Activated T-cell treated with anti-CD3 and anti-CD28 coated beads for 24 hours (primary cell): Measurements from ENCODE around the gene CDKL1.

Source experiments
- DNase-seq: peaks from one replicate; pipeline ENCODE4 v3.0.0-alpha.2; 2020; ENCODE audit warnings: low read depth

CDKL1 gene

DNA sequence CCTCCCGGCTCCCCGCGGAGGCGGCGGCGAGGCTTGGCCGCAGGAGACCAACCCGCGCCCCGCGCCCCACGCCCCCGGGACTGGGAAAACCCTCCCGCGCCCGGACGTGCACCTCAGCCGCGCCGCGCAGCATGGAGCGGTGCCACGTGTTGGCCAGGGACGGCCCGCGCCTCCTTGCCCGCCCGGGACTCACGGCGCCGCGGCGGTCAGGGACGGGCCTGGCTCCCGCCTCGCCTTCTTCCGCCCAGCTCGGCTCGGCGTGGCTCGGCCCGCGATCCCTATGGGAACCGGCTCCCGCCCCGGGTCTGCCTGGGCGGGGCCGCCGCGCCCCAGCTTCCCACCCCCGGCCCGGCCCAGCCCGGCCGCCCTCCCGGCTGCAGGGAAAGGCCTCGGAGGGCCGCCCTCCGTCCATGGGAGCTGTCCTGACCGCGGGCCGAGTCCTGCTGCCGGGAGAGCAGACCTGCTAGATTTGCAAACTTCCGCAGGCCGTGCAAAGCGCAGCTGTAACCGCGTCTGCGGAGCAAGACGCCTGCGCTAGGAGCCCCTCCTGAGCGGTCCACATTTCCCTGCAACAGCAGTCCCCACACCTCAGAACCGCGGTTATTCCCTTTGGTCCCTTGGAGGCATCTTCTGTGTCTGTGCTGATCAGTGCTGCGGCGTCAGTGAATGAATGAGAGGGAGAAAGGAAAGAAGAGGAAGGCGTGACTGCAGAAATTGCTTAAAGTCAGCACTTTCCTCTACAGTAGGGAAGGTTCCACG lies at the start of gene CDKL1:
Gene CDKL1 (minus strand): TSS at position 251 of the 759 bp plus-strand sequence. CDS start 1,013 bp downstream, outside the sequence.
- peak; percentile 30 for DNase-seq

DNA sequence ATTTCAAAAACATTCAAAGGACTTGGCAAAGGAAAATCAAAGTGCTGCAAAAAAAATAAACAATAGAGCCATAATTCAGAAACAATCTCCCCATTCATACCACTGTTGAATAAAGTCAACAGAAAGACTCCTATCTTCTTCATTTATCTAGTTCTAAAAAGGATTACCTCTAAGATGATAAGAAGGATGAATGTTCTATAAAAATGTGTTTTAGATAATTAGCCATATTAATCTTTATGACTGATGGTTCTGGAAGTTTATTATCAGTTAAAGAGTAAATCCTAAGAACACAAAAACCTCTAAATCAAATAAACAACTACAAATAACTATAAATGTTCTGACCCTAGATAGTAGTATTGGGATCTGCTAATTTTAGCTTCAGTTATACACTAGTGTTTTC lies 37.8 kb upstream of the CDKL1 start:
- no peak for DNase-seq

DNA sequence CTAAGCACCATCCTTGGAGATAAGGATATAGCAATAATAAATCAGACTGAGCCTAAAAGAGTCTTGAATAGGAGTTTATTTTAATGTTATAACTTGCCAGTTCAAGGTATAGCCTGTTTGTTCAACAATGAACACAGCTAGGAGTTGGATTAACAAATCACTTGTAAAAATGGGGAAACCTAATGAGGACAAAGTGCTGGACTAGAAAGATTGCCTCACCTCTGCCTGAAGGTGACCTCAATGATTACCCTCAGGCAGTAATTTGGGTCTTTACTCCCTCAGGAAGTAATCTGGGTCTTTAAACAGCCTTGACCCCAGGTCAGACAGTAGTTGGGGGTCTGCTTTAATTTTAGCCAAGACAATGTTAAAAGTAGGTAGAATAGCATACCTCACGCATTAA lies 35.5 kb upstream of the CDKL1 start:
- DNase-seq = no peak

DNA sequence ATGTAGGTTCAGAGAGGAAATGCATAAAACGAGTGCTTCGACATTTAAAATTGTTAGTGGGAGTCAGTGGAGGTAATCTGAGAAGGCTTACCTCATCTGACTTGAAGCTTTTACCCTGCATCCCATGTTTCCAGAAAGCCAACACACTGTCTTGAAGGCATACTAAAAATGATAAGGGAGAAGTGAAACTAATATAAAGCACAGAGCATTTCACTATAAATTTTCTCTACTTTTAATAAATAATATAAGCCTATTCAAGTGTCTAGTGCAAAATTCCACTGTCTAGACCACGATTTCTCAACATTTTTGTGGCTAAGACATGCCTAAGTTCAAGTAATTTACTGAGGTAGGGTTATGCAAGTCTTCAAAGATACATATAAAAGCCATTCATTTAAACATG lies 29.1 kb upstream of the CDKL1 start:
- no peak for DNase-seq

DNA sequence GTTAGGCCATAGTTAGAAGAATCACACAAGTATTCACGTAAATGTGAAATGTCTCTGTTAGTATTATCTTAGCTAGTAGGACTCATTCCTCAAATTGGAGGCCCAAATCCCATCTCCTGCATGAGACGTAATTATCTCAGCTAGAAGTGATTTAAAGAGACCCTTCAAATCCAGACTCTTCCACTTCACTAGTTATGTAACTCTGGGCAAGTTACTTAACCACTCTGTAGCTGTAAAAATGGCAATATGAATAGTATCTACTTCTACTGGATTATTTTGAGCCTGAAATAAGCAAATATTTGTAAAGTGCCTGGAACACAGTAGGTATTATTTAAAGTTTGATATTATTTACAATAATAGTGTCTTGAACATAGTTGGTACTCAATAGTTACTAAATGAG lies 28.4 kb upstream of the CDKL1 start:
- no peak for DNase-seq

DNA sequence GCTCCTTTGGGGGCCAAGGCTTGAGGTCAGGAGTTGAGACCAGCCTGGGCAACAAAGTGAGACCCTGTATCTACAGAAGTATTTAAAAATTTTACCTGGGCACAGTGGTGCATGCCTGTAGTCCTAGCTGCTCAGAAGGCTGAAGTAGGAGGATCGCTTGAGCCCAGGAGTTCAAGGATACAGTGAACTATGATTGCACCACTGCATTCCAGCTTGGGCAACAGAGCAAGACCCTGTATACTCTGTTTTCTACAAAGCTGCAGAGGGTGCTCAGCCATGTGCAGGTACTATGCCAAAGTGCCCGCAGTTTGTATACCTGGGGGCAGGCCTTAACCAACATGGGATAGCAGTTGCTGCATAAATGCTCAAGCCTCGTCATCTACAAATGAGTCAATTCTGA lies 26.8 kb upstream of the CDKL1 start:
- no peak for DNase-seq

DNA sequence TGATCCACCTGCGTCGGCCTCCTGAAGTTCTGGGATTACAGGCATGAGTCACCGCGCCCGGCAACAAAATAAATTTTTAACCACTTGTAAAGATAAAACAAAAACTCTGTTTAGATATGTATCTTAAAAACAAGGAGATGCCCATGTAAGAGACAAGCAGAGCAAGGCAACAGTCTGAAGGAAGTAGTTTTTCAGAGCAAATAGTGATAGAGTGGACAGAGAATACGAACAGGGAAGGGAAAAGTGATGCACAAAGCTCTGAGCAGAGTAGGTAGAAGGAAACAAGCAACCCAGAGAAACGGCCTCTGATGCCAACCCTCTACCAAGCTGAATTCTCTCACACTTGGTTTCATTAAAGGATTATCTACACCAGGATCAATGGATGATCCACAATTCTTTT lies 24.8 kb upstream of the CDKL1 start:
- DNase-seq = no peak

DNA sequence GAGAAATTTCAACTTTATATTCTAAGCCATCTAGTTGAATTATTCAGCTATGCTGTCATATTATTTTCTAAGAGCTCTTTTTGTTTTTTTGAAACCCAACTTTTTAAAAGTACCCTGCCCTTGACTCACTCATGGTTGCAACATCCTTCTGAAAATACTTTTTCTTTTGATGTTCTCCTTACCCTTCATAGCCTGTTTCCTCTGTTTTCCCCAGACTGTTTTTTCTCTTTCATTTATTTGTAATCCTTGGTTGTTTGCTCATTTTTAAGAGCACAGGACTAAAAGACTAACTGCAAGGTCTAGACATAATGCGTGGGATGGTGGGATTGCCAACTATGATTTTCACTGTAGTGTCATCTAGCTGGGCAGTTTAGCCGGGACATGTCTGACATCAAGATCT lies 21.2 kb upstream of the CDKL1 start:
- no peak for DNase-seq

DNA sequence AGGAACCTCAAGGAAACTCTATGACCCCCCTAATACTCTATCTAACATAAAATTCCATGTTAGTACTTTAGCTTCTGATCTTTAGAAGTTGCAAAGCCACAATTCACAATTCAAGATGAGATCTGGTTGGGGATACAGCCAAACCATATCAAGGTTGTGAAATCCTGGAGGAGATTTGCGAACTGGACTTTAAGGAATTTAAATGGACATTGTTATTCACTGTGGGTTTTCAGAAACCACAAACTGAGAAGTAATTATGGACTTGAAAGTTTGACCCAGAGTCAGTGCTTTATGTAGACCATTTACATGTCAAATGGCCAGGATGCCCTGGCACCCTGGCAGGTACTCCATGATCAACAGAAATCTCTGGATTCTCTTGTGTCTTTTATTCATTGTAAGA lies 14.2 kb upstream of the CDKL1 start:
- no peak for DNase-seq

DNA sequence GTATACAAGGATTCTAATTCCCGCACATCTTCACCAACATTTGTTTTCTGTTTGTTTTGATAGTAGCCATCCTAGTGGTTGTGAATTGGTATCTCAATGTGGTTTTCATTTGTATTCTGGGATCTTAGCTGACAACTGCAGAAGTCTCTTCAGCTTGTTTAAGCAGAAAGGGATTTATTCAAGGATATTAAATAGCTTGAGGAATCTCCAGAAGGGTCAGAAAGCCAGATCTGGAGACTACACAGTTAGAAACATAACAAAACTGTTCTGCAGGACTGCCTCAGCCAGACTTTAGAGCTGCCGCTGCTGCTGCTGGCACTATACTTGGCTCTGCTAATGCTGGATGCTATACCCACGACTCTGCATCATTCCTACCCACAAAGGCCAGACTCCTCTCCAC lies 13.4 kb upstream of the CDKL1 start:
- no peak for DNase-seq

DNA sequence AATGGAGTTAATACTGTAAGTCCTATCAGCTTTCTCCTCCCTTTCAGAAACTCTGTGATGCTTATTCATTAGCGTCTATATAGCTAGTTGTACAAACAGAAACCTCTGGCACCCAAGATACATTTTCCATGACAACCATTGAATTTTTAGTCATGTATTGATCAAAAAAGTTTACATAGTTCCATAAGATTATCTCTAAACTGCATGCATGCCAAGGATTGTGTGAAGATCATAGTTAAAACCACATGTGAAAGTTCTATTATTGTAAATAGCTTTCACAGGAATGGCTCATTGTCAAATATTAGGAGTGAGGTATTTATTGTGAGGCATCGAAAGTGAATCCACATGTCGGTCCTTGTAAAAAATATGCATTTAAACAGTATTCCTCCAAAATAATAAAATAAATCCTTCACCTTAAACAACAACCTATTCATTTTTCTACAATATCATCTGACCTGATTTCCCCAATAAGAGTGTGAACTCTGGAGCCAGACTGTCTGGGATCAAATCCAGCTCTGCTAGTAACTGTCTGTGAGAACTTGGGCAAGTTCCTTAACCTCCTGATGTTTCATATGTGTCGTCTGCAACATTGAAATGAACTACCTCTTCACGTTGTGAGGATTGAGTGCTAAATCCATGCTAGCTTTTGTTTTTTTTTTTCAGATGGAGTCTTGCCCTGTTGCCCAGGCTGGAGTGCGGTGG lies 10.6 kb upstream of the CDKL1 start:
- no peak for DNase-seq

DNA sequence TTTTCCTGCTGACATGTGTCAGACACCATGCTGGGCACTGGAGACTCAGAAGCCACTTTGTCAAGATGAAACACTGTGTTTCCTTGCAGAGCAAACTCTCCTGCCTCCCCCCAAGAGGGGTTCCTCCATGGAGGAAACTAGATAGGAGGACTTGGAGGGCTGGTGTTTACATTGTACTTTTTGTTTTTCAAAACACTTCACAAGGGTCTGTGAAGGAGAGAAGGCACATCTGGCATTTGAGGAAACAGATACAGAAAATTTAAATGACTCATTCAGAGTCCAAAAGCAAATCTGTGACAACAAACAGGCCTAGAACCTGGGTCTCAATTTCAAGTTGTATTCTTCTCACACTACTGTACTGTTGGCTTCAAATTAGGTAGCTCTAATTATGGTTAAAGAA lies 6.7 kb upstream of the CDKL1 start:
- no peak for DNase-seq

DNA sequence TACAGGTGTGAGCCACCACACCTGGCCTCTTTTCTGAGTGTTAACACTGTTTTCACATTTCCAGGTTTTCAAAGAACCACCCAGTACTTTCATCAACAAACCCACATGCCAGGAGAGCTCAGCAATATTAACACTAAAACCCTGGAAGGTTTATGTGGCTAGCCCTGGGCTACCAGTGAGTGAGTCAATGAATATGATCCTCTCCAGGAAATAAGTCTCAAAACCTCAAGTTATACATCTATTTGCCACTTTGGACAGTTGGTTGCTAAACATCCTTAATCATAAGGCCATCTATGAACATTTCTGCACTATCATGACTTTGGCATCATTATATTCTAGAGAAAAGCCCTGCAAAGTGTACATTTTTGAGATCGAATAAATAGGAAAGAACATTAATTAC lies 6.3 kb upstream of the CDKL1 start:
- DNase-seq = no peak

DNA sequence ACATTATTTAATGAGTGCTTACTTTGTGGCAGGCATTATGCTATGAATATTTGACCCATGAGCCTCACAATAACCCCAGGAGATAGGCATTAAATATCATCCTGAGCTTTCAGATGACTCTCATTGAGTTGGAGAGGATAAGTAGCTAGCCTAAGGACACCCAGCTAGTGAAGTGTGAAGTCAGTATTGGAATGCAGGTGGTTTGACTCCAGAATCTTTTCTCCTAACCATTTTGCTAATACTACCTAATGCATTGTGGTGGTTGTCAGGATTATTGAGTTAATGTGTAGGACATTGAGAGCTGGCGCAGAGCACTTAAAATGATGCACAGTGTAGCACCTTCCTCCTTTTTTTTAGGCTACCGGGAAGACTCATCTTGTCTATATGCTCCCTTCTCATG lies 3.8 kb upstream of the CDKL1 start:
- DNase-seq = no peak

DNA sequence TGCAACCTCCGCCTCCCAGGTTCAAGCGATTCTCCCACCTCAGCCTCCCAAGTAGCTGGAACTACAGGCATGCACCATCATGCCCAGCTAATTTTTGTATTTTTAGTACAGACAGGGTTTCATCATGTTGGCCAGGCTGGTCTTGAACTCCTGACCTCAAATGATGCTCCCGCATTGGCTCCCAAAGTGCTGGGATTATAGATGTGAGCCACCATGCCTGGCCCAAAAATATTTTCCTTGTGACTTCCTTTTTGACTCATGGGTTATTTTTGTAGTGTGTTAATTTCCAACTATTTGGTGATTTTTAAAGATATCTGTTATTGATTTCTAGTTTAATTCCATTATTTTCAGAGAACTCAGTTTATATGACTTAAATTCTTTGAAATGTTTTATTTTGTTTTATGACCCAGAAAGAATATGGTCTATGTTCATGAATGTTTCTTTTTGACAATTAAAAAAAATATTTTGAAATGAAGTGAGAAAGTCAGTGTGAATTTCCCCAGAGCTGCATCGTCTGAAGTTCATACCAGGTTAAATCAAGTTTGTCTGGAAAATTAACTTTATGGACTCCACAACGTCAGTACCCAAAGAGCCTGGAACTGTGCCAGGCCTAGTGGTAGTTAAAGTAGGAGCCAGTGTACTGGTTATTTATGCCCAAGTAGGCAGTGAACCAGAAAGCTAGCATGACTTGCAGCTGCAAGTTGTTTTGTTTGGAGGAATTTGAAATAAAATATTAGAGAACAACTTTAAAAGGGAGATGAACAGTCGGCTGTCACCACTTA lies 2.8 kb upstream of the CDKL1 start:
- DNase-seq = no peak

DNA sequence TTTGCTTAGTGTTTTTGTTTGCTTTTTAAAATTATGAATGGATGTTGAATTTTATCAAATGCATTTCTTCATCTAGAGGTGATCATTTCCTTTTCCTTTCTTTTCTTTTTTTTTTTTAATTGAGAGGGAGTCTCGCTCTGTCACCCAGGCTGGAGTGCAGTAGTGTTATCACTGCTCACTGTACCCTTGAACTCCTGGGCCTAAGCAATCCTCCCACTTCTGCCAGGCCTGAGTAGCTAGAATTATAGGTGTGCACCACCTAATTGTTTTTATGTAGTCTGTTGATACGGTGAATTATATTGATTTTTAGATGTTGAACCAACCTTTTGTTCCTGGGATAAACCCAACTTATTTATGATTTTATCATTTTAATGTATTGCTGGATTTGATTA lies 1.5 kb upstream of the CDKL1 start:
- DNase-seq = no peak

DNA sequence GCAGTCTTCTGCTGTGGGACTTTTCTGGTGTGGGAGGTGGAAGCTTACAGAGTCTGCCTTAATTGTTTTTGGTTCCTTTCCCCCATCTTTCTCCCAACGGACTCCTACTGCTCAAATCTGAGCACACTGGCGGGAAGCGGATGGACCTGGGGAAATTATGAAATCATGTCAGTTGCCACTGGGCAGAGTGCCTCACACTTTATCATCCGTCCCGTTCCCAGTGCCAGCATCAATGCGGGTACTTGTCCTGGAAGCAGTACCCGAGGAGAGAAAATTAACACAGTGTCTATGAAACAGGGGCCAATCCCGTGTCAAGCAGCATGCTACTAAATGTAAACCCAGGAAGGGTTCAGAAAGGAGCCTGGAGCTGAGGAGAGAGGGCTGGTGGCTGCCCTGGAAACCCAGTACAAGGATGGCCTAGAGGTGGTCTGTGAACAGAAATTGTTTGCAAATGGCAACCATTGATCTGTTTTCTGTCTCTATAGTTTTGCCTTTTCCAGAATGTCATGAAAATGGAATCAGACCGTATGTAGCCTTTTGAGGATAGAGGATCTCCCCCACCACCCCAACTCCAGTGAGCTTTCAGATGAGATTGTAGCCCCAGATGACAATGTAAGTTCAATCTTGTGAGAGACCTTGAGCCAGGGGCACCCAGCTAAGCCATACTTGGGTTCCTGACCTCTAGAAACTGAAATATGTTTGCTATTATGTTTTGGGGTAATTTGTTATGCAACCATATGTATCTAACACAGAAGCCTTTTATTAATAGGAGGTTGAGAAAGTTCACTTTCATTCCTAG lies 908 bp upstream of the CDKL1 start:
- DNase-seq = no peak

DNA sequence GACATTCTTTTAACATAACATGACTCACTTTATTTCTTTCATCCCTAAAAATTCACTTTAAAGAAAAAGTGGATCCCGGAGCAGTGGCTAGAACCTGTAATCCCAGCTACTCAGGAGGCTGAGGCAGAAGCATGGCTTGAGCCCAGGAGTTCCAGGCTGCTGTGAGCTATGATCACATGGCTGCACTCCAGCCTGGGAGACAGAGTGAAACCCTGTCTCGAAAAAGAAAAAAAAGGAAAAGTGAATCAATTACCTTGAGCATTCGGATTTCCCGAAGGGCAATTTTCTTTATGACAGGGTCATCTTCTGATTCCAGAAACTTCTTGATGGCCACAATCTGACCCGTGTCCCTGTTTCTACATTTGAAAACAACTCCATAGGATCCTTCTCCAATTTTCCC lies 1.2 kb downstream of the CDKL1 start:
- no peak for DNase-seq

DNA sequence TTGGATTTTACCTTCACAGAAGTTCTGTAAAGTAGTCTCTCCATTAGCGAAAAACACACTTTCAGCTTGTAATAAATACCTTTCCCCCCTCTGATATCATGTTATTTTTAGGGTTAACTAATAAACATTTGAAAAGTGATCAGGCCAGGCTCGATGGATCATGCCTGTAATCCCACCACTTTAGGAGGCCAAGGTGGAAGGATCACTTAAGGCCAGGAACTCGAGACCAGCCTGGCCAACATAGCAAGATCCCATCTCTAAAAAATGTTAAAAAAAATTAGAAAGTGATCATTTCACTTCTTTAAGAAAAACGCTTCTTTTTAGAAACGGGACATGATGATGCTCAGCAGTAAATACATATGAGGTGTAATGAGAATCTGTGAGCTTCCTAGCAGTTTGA lies 2.0 kb downstream of the CDKL1 start:
- DNase-seq = no peak

DNA sequence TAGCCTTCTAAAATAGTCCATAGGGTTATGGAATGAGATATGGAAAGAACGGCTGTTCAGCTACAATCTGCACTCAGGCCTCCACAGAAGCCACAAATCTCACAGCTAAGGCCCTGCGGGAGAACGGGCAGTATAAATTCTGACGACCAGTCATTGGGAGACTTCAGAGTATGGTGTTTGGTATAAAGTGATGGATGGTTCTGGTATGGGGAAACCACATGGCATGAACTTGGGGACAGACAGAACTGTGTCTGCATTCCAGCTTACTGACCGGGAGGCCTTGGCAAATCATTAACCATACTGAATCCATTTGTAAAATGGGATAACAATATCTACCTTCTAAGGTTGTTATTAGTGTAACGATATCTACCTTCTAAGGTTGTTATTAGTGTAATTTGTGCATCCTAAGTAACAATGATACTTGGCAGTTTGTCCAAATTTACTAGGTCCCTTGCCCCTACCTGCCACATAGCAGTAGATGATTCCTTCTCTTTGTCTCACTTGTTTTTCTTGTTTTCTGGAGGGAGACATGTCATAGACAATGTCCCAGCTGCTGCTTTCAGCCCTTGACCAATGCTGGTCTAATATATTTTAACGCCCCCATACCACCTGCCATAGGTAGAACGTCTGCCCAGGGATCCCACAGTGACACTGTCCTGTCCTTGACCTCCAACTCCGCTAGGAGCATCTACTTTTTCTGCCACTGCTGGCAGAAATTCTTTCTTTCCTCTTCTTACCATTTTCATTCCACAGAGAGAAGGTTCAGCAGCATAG lies 6.8 kb downstream of the CDKL1 start:
- DNase-seq = no peak

DNA sequence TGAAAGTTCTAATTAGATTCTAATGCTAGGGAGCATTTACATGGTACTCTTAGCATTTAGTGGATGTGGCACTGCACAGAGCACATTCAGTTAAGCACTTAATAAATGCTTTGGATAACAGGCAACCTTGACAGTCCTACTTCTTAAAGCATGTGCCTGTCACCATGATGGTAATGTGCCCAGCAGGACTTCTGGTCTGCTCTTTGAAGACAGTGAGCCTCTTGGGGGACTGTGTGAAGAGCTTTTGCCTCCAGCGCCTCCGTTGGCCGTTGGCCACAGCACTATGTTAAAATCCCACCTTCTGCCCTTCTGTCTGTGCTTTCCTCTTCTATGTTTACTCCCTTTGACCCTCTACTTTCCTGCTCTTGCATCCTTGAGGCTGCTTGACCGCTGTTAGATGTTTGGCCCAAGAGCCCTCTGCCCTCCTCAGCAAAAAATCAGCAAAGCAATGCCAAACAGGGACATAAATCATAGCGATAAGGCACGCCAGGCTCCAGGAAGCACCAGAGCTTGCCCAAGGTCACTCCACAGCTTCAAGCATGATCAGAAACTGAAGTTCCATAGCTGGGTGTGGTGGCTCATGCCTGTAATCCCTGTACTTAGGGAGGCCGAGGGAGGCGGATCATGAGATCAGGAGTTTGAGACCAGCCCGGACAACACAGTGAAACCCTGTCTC lies 8.3 kb downstream of the CDKL1 start:
- DNase-seq = no peak
